ENCODE data around the gene TEDC2. TPM values are rescaled to one million over a fixed set of nuclear protein-coding genes. Genes with fewer than 3 reads are reported as not detected.

Gene TEDC2
- polyA plus RNA-seq, 1 of the 3 experiments (the other 2 are of a cell fraction): 15.6 TPM

DNA sequence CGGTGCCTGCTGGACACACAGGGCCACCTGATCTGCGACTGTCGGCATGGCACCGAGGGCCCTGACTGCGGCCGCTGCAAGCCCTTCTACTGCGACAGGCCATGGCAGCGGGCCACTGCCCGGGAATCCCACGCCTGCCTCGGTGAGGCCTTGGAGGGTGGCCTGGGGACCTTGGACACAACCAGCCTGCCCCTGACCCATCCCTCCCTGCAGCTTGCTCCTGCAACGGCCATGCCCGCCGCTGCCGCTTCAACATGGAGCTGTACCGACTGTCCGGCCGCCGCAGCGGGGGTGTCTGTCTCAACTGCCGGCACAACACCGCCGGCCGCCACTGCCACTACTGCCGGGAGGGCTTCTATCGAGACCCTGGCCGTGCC, 12.6 kb downstream of the TEDC2 start:
- no peaks in the 10 kb centered on the region for H3K27me3 ChIP-seq (ENCODE audit: insufficient read depth)
- no peak overlapping the region for H3K9ac ChIP-seq
- H3K4me2 ChIP-seq: no peak overlapping the region
- WGBS (ENCODE audit: low lambda C conversion rate): 98% methylated on average over 7 of the region's 27 CpGs
- POLR2A ChIA-PET: interaction anchor here (0.9 to 4.6 kb wide), 3 partner anchors 10 to 635 kb away, joined by 3 to 44 read pairs (median 3); no protein-coding TSS in a partner anchor
- H3F3A ChIP-seq (replicated peaks; ENCODE audit: insufficient read depth): peaks cover 13% of the 10 kb centered on the region
- H3K4me1 ChIP-seq (ENCODE audit: control insufficient read depth in 1 of 2, insufficient read depth in 2 of 2, low read depth in 1 of 2, low read length in 1 of 2): peaks cover 6 to 75% of the 10 kb centered on the region in 2 experiments; a peak in 3 of 4 replicates
- H3K4me3 ChIP-seq (ENCODE audit: low read depth in 2 of 2, low read length in 1 of 2): no peak overlapping the region
- H3K36me3 ChIP-seq (replicated peaks in 1 of 2; ENCODE audit: control insufficient read depth in 1 of 2, insufficient read depth in 2 of 2, low read length in 1 of 2): no peaks in the 10 kb centered on the region
- no peaks in the 10 kb centered on the region for H3K9me2 ChIP-seq
- H3K27ac ChIP-seq (ENCODE audit: low read depth in 2 of 2, low read length in 1 of 2): peak overlapping the region in 1 of 2 experiments; percentile 97; a peak in 2 of 4 replicates
- CTCF ChIA-PET: interaction anchor here (1.0 to 1.8 kb wide), 4 partner anchors 14 to 42 kb away, joined by 3 to 7 read pairs (median 4); no protein-coding TSS in a partner anchor
- H2AFZ ChIP-seq (ENCODE audit: low read depth): no peak overlapping the region
- TF ChIP-seq RXRA (IDR thresholded peaks at IDR 0.05; ENCODE audit: borderline replicate concordance, low read depth): no peak
- no peak for TF ChIP-seq CHD2 (IDR thresholded peaks at IDR 0.05; ENCODE audit: low read length, partially characterized antibody)
- TF ChIP-seq MEF2A (IDR thresholded peaks at IDR 0.05; ENCODE audit: borderline replicate concordance, low read depth): no peak
- TF ChIP-seq GATA2 (CRISPR knock-in tag; IDR thresholded peaks at IDR 0.05): no peak
- TF ChIP-seq ELF1 (IDR thresholded peaks at IDR 0.05): no peak
- TF ChIP-seq RCOR1 (IDR thresholded peaks at IDR 0.05; ENCODE audit: low read length): no peak
- no peak for TF ChIP-seq YY1 (IDR thresholded peaks at IDR 0.05; ENCODE audit: low read depth)
- no peak for TF ChIP-seq TCF12 (IDR thresholded peaks at IDR 0.05)
- H4K20me1 ChIP-seq (ENCODE audit: insufficient read depth): no peaks in the 10 kb centered on the region
- peaks cover 11% of the 10 kb centered on the region; the same call in 1 of the 2 replicates for H3K79me2 ChIP-seq (ENCODE audit: insufficient read depth)
- no peak for DNase-seq
- H3K9me3 ChIP-seq: no peaks in the 10 kb centered on the region

DNA sequence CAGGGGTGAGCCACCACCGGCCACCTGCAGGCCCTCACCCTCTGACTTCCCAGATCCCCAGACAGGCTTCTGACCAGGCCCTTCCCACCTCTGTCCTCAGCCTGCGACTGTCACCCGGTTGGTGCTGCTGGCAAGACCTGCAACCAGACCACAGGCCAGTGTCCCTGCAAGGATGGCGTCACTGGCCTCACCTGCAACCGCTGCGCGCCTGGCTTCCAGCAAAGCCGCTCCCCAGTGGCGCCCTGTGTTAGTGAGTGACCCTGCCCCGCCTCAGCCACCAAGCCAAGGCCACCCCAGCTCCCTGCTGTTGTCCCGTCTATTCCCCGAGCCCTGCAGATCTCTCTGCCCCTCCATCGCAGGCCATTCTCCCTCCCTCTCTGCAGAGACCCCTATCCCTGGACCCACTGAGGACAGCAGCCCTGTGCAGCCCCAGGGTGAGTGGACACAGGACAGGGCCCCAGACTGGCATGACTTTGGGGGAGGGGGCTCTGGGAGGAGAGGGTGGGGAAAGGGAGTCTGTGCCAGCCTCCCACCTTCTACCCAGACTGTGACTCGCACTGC, 13.1 kb downstream of the TEDC2 start:
- Histone ChIP-seq H3K4me3 (ENCODE audit: low read depth in 2 of 2, low read length in 1 of 2) (peak overlapping the region in 1 of 2 experiments; percentile 79; a peak in 1 of 4 replicates), H3K4me2 (peak overlapping the region; percentile 71), H3F3A (replicated peaks; ENCODE audit: insufficient read depth) (peaks cover 13% of the 10 kb centered on the region), H3K27ac (ENCODE audit: low read depth in 2 of 2, low read length in 1 of 2) (peak overlapping the region in 1 of 2 experiments; percentile 97; a peak in 1 of 4 replicates), H4K20me1 (ENCODE audit: insufficient read depth) (no peaks in the 10 kb centered on the region), H3K4me1 (ENCODE audit: control insufficient read depth in 1 of 2, insufficient read depth in 2 of 2, low read depth in 1 of 2, low read length in 1 of 2) (peaks cover 6 to 75% of the 10 kb centered on the region in 2 experiments; a peak in 3 of 4 replicates), H3K27me3 (ENCODE audit: insufficient read depth) (no peaks in the 10 kb centered on the region), H3K9me3 (no peaks in the 10 kb centered on the region), H2AFZ (ENCODE audit: low read depth) (no peak overlapping the region), H3K79me2 (ENCODE audit: insufficient read depth) (peaks cover 12% of the 10 kb centered on the region; the same call in 1 of the 2 replicates), H3K9ac (no peak overlapping the region), H3K36me3 (replicated peaks in 1 of 2; ENCODE audit: control insufficient read depth in 1 of 2, insufficient read depth in 2 of 2, low read length in 1 of 2) (no peaks in the 10 kb centered on the region), H3K9me2 (no peaks in the 10 kb centered on the region)
- ChIA-PET CTCF (interaction anchor here (0.6 to 1.8 kb wide), 6 partner anchors 13 to 38 kb away, joined by 3 to 7 read pairs (median 4); no protein-coding TSS in a partner anchor), POLR2A (interaction anchor here (0.9 kb wide), 1 partner anchor 10 kb away, joined by 3 read pairs; no protein-coding TSS in a partner anchor)
- 83% methylated on average over 8 of the region's 14 CpGs for WGBS (ENCODE audit: low lambda C conversion rate)
- no peak for DNase-seq
- TF ChIP-seq, protein P1, sequence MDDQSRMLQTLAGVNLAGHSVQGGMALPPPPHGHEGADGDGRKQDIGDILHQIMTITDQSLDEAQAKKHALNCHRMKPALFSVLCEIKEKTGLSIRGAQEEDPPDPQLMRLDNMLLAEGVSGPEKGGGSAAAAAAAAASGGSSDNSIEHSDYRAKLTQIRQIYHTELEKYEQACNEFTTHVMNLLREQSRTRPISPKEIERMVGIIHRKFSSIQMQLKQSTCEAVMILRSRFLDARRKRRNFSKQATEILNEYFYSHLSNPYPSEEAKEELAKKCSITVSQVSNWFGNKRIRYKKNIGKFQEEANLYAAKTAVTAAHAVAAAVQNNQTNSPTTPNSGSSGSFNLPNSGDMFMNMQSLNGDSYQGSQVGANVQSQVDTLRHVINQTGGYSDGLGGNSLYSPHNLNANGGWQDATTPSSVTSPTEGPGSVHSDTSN (IDR thresholded peaks at IDR 0.05): no peak
- TF ChIP-seq, protein P2, sequence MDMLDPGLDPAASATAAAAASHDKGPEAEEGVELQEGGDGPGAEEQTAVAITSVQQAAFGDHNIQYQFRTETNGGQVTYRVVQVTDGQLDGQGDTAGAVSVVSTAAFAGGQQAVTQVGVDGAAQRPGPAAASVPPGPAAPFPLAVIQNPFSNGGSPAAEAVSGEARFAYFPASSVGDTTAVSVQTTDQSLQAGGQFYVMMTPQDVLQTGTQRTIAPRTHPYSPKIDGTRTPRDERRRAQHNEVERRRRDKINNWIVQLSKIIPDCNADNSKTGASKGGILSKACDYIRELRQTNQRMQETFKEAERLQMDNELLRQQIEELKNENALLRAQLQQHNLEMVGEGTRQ (IDR thresholded peaks at IDR 0.05; ENCODE audit: borderline replicate concordance, low read depth, low read length): no peak
- TF ChIP-seq SIN3A (IDR thresholded peaks at IDR 0.05; ENCODE audit: borderline replicate concordance, low read depth, low read length) (no peak), ELF1 (IDR thresholded peaks at IDR 0.05) (no peak), RCOR1 (IDR thresholded peaks at IDR 0.05; ENCODE audit: low read length) (no peak), GABPA (IDR thresholded peaks at IDR 0.05; ENCODE audit: low read depth) (no peak), FOXJ3 (CRISPR knock-in tag; IDR thresholded peaks at IDR 0.05) (no peak), SMC3 (IDR thresholded peaks at IDR 0.05; ENCODE audit: low read depth, low read length) (no peak), NRF1 (IDR thresholded peaks at IDR 0.05; ENCODE audit: low read depth, low read length) (no peak)
- TF ChIP-seq, protein P3, sequence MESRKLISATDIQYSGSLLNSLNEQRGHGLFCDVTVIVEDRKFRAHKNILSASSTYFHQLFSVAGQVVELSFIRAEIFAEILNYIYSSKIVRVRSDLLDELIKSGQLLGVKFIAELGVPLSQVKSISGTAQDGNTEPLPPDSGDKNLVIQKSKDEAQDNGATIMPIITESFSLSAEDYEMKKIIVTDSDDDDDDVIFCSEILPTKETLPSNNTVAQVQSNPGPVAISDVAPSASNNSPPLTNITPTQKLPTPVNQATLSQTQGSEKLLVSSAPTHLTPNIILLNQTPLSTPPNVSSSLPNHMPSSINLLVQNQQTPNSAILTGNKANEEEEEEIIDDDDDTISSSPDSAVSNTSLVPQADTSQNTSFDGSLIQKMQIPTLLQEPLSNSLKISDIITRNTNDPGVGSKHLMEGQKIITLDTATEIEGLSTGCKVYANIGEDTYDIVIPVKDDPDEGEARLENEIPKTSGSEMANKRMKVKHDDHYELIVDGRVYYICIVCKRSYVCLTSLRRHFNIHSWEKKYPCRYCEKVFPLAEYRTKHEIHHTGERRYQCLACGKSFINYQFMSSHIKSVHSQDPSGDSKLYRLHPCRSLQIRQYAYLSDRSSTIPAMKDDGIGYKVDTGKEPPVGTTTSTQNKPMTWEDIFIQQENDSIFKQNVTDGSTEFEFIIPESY (IDR thresholded peaks at IDR 0.05; ENCODE audit: borderline replicate concordance, low read depth): no peak
